Measurements from ENCODE around the gene PHACTR1.
"Not testable (repeated sequence)": the region's sequence is repeated elsewhere in the genome, so short reads cannot be mapped to it uniquely, and the experiment has no call there.

PHACTR1 gene

DNA sequence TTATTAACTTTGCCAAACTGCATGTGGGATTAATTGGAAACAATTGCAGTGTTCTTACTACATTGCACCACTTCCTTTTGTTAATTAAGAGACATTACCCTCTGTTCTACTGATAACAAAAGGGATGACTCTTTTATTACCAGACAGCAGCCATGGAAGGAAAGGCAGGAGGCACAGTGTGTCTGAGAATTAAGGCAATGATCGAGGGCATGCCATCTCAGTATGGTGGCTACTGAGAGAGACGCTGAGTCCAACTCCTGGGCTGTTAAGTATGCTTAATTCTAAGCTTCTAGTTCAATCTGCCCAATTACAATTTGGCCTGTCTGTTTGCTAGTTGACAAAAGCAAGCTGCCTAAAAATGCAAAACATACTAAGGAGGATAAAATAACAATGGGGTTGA is 227.4 kb downstream of the PHACTR1 start:
- no peaks in the 10 kb centered on the region for H3K9me3 ChIP-seq (ENCODE audit: insufficient read depth, low read length)
- TF ChIP-seq, protein P1, sequence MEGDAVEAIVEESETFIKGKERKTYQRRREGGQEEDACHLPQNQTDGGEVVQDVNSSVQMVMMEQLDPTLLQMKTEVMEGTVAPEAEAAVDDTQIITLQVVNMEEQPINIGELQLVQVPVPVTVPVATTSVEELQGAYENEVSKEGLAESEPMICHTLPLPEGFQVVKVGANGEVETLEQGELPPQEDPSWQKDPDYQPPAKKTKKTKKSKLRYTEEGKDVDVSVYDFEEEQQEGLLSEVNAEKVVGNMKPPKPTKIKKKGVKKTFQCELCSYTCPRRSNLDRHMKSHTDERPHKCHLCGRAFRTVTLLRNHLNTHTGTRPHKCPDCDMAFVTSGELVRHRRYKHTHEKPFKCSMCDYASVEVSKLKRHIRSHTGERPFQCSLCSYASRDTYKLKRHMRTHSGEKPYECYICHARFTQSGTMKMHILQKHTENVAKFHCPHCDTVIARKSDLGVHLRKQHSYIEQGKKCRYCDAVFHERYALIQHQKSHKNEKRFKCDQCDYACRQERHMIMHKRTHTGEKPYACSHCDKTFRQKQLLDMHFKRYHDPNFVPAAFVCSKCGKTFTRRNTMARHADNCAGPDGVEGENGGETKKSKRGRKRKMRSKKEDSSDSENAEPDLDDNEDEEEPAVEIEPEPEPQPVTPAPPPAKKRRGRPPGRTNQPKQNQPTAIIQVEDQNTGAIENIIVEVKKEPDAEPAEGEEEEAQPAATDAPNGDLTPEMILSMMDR (IDR thresholded peaks at IDR 0.05; ENCODE audit: low read depth, low read length), result no peak
- no peak for TF ChIP-seq EZH2phosphoT487 (IDR thresholded peaks at IDR 0.05; ENCODE audit: low read depth)
- no peak overlapping the region for H3K9ac ChIP-seq (ENCODE audit: low read length)
- H3K4me2 ChIP-seq (ENCODE audit: low read length), result no peak overlapping the region
- no peaks in the 10 kb centered on the region for H3K36me3 ChIP-seq (replicated peaks; ENCODE audit: low read depth, low read length)
- H3K27me3 ChIP-seq (ENCODE audit: low read depth, low read length), result 0 out of 2 replicates have a peak, but pooled peaks cover 7% of the 10 kb centered on the region
- no peak overlapping the region for H3K4me3 ChIP-seq (ENCODE audit: low read length)
- peaks cover 5% of the 10 kb centered on the region for H3K4me1 ChIP-seq (ENCODE audit: low read length)
- H3K27ac ChIP-seq (ENCODE audit: low read length), result no peak overlapping the region
- no peak overlapping the region for H2AFZ ChIP-seq (ENCODE audit: low read depth, low read length)
- no peaks in the 10 kb centered on the region for H4K20me1 ChIP-seq (ENCODE audit: insufficient read depth, low read length)
- H3K79me2 ChIP-seq (ENCODE audit: low read length), result no peaks in the 10 kb centered on the region

DNA sequence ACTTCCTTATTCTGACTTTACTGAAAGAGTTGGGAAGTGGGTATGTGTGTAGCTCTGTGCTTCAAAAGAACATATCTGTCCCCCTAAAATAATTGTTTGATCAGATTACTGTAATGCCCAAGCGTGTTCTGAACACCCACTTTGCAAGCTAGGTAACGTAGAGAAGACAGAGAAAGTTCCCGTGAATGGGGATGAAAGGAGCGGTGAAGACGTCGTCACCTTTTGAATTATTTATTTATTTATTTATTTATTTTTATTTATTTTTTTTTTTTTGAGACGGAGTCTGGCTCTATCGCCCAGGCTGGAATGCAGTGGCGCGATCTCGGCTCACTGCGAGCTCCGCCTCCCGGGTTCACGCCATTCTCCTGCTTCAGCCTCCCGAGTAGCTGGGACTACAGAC is 228.0 kb downstream of the PHACTR1 start:
- not testable (repeated sequence) for H3K9ac ChIP-seq (ENCODE audit: low read length); H3K79me2 ChIP-seq (ENCODE audit: low read length); H3K9me3 ChIP-seq (ENCODE audit: insufficient read depth, low read length); H3K27me3 ChIP-seq (ENCODE audit: low read depth, low read length); H3K36me3 ChIP-seq (replicated peaks; ENCODE audit: low read depth, low read length); H2AFZ ChIP-seq (ENCODE audit: low read depth, low read length); H3K4me1 ChIP-seq (ENCODE audit: low read length); H3K4me2 ChIP-seq (ENCODE audit: low read length); H3K27ac ChIP-seq (ENCODE audit: low read length); H4K20me1 ChIP-seq (ENCODE audit: insufficient read depth, low read length); H3K4me3 ChIP-seq (ENCODE audit: low read length)

DNA sequence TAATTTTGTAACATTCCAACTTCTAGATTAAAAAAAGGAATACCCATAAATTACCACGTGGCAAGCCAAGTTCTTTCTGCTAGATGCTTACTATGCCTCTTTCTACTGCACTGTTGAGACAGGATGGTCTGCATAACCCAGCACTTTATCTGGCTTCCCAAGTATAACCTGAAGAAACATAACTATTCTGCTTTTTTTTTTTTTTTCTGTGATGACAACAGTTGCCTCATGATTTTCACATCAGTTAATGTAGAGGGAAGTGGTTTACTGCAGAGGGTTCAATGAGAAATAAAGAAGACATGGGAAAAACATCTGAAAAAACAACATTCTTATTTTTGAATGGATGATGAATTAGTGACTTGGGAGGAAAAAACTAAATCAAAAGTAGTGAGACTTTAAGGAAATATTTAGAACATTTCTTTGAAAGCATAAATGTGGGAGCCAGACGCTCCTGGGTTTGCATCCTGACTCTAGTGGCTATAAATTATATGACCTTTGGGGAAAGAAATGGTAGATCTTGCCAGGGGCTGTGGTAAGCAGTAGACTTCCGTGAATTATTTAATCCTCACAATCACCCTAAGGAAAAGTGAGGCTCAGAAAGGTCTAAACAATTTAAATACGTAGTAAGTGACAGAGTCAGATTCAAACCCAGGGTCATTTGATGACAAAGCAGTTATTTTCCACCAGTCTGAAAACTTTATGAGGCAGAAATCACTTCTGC is 230.7 kb downstream of the PHACTR1 start:
- TF ChIP-seq, protein P1 (IDR thresholded peaks at IDR 0.05; ENCODE audit: low read depth, low read length), result no peak
- TF ChIP-seq EZH2phosphoT487 (IDR thresholded peaks at IDR 0.05; ENCODE audit: low read depth), result no peak
- H3K27me3 ChIP-seq (ENCODE audit: low read depth, low read length), result no peaks in the 10 kb centered on the region
- H3K36me3 ChIP-seq (replicated peaks; ENCODE audit: low read depth, low read length), result no peaks in the 10 kb centered on the region
- H3K9ac ChIP-seq (ENCODE audit: low read length), result no peak overlapping the region
- no peak overlapping the region for H3K27ac ChIP-seq (ENCODE audit: low read length)
- no peak overlapping the region for H3K4me2 ChIP-seq (ENCODE audit: low read length)
- no peaks in the 10 kb centered on the region for H3K79me2 ChIP-seq (ENCODE audit: low read length)
- H2AFZ ChIP-seq (ENCODE audit: low read depth, low read length), result no peak overlapping the region
- H3K9me3 ChIP-seq (ENCODE audit: insufficient read depth, low read length), result no peaks in the 10 kb centered on the region
- H3K4me1 ChIP-seq (ENCODE audit: low read length), result peaks cover 5% of the 10 kb centered on the region
- H3K4me3 ChIP-seq (ENCODE audit: low read length), result no peak overlapping the region
- no peaks in the 10 kb centered on the region for H4K20me1 ChIP-seq (ENCODE audit: insufficient read depth, low read length)

DNA sequence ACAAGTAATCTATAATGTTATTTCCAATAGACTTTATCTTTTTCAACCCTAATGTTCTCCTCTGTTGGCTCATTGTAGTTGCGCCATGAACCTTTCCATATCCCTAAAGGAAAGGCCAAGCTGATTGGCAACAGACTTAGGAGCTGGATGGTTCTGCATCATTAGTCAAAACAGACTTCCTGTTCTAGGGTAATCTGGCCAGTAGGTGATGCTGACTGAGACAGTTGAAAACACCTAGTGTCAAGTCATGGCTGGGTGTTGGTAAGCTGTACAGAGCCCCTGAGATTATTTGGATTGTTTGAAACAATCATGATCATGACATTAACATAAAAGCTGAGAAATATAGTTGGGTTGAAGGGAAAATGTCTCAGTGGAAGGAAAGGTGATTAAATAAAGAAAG is 231.4 kb downstream of the PHACTR1 start:
- Histone ChIP-seq H3K27ac (ENCODE audit: low read length) (no peak overlapping the region), H3K4me2 (ENCODE audit: low read length) (no peak overlapping the region), H3K79me2 (ENCODE audit: low read length) (no peaks in the 10 kb centered on the region), H2AFZ (ENCODE audit: low read depth, low read length) (no peak overlapping the region), H3K4me3 (ENCODE audit: low read length) (no peak overlapping the region), H3K9me3 (ENCODE audit: insufficient read depth, low read length) (no peaks in the 10 kb centered on the region), H3K27me3 (ENCODE audit: low read depth, low read length) (no peaks in the 10 kb centered on the region), H4K20me1 (ENCODE audit: insufficient read depth, low read length) (no peaks in the 10 kb centered on the region), H3K4me1 (ENCODE audit: low read length) (peaks cover 5% of the 10 kb centered on the region), H3K36me3 (replicated peaks; ENCODE audit: low read depth, low read length) (no peaks in the 10 kb centered on the region), H3K9ac (ENCODE audit: low read length) (no peak overlapping the region)
- TF ChIP-seq, protein P1 (IDR thresholded peaks at IDR 0.05; ENCODE audit: low read depth, low read length), result no peak
- no peak for TF ChIP-seq EZH2phosphoT487 (IDR thresholded peaks at IDR 0.05; ENCODE audit: low read depth)

Measured in OCI-LY3 (cell line).